HG03280 (cell line): ENCODE results near the gene MICOS13.

Source experiments
- ATAC-seq: cut with Tn5 transposase; IDR thresholded peaks from one replicate; pipeline ENCODE4 v1.9.1; 2021; ENCODE audit warnings: mild to moderate bottlenecking, moderate library complexity; ENCODE audit not compliant: unreplicated experiment

The MICOS13 gene

DNA sequence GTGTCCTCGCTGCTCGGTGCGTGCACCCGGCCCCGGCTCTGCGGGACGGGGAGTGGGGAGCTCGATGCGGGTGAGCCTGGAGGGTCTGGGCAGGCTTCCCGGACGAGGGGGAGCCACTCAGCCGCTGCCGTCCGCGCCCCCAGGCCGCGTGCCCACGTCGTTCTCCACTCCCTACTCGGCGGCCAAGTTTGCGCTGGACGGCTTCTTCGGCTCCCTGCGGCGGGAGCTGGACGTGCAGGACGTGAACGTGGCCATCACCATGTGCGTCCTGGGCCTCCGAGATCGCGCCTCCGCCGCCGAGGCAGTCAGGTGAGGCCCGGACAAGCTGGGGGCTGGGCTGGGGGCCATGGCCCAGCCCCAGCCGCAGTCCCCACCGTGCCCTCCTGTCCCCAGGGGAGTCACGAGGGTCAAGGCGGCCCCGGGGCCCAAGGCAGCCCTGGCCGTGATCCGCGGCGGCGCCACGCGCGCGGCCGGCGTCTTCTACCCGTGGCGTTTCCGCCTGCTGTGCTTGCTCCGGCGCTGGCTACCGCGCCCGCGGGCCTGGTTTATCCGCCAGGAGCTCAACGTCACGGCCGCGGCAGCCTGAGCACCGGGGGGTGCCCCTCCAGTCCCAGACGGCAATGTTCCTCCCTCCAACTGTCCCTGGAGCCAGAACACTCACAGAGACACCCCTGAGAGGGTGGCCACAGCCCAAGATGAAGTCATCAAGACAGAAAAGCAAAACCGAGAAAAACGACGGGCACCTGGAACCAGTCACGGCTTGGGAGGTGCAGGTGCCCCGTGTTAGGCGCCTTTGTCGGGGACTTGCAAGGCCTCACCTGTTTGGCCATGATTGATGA is 7.3 kb upstream of the MICOS13 start:
- ATAC-seq, result no peak

DNA sequence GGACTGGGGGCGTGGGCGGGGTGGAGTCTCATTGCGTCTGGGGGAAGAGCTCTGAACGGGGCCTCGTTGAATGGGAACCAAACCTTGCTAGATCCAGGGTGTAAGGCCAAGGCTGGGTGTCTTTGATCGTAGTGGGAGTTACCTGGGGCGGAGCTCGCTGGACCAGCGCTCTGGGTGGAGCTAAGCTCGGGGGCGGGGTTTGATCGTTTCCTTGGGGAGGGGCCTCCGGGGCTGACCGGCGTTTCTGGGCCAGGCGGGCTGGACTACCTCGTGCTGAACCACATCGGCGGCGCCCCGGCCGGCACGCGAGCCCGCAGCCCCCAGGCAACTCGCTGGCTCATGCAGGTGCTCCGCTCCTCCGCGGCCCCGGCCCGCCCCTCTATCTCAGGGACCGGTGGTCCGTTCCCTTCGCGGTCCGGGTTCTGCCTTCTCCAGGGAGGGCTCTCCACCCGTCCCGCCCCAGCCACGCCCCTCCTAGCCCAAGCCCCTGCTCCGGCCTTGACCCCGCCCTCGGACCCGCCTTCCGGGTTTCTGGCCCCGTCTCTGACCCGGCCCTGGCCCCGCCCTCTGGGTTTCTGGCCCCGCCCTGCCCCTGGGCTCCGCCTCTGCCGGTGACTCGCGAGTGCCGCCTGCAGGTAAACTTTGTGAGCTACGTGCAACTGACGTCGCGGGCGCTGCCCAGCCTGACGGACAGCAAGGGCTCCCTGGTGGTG is 6.5 kb upstream of the MICOS13 start:
- ATAC-seq, result peak; percentile 51

DNA sequence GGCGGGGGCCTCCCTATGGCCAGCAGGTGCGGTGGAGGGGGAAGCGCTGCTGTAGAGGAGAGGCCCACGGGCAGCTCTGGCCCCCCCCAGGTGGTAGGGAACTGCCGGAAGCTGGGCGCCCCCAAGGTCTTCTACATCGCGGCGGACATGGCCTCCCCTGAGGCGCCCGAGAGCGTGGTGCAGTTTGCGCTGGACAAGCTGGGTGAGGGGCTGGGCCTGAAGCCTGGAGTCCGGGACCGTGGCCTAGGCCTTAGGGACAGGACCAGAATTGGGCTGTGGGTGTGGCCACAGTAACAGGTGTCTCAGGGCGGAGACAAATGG is 6.0 kb upstream of the MICOS13 start:
- no peak for ATAC-seq

DNA sequence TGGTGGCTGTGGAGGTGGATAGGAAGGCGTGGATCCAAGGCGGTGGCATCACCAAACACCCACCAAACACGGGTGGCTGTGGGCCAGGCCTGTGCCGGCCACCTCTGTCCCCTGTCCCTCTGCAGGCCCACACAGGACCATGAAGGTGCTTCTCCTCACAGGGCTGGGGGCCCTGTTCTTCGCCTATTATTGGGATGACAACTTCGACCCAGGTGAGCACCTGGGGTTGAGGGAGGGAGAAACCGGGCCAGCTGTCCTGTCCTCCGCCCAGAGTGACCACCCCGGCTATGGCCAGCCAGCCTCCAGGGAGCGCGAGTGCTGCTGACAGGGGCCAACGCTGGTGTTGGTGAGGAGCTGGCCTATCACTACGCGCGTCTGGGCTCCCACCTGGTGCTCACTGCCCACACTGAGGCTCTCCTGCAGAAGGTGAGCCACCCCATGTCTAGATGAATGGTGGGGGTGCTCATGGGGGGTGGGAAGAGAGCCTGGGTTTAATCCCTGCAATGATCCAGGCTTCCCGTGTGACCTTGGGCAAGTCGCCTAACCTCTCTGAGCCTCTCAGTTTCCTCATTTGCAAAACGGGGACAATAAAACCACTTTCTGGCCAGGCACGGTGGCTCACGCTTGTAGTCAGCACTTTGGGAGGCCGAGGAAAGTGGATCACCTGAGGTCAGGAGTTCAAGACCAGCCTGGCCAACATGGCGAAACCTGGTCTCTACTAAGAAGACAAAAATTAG is 4.5 kb upstream of the MICOS13 start:
- ATAC-seq, result no peak

DNA sequence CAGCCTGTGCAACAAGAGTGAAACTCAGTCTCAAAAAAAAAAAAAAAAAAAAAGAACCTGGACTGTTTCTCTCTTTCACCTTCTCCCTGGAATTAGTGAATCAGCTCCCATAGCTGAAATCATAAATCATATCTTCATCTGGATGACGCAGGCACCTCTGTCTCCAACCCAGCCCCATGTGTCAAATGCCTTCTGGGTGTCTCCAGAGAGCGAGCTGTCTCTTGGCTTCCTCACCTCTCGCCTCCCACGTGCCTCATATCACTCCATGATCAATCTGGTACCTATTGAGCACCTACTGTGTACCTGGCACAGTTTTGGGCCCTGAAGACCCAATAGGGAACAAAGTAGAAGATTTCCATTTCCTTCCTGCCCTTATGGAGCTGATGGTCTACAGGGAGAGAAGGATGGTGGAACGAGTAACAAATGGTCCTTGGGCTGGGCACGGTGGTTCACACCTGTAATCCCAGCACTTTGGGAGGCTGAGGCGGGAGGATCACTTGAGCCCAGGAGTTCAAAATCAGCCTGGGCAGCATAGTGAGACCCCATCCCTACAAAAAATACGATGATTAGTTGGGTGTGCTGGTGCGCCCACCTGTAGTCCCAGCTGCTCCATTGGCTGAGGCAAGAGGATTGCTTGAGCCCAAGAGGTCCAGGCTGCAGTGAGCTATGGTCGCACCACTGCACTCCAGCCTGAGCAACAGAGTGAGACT is 3.0 kb upstream of the MICOS13 start:
- ATAC-seq, result no peak

DNA sequence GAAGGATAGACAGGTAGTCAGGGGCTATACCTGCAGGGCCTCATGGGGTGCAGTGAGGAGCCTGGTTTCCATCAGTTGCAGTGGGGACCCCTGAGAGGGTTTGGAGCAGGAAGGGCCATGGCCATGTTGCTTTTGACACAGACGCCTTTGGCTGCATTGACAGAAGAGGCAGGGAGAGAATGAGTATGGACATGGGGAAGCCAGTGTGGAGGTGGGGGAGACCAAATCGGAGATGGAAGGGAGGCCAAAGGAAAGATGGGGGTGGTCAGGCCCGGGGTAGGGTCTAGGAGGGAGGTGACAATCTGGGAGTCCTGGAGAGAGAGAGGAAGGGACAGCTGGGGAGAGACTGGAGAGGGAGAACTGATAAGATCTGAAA is 1.8 kb upstream of the MICOS13 start:
- no peak for ATAC-seq

DNA sequence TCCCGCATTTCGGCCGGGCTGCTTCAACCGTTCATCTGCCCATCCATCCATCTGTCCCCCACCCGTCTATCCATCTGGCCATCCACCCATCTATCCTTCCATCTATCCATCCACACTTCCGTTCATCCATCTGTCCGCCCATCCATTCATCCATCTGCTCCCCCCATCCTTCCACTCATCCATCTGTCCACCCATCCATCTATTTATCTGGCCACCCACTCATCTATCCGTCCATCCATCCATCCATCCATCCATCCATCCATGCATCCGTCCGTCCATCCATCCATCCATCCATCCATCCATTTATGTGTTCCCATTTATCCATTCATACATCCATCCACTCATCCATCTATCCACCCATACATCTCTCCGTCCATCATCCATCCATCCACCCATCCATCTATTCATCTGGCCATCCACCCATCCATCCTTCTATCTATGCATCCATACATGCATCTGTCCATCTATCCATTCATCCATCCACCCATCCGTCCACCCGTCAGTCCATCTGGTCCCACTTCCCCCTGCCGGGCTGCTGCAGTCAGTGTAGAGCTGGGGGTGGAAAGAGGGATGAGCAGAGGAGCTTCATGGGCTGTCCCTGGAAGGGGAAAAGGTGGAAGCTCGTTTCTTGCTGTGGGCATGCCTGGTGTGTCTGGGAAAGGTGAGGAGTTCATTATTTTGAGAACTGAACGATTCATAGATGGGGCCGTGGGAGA is 1.2 kb upstream of the MICOS13 start:
- ATAC-seq, result no peak

DNA sequence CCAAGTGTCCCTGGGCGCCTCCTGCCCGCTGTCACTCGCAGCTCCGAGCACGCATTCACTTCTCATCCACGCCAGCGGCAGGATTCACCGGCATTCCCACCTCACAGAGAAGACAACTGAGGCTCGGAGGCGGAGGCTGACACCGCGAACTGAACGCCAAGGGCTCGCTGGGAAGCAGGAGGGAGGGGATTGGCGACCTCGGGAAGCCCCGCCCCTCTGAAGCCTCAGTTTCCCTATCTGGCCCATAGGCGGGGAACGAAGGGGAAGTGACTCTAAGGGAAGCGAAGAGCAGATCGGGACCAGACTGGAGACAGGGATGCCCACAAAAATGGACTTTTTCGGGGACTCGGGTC is 256 bp downstream of the MICOS13 start:
- ATAC-seq, result no peak

DNA sequence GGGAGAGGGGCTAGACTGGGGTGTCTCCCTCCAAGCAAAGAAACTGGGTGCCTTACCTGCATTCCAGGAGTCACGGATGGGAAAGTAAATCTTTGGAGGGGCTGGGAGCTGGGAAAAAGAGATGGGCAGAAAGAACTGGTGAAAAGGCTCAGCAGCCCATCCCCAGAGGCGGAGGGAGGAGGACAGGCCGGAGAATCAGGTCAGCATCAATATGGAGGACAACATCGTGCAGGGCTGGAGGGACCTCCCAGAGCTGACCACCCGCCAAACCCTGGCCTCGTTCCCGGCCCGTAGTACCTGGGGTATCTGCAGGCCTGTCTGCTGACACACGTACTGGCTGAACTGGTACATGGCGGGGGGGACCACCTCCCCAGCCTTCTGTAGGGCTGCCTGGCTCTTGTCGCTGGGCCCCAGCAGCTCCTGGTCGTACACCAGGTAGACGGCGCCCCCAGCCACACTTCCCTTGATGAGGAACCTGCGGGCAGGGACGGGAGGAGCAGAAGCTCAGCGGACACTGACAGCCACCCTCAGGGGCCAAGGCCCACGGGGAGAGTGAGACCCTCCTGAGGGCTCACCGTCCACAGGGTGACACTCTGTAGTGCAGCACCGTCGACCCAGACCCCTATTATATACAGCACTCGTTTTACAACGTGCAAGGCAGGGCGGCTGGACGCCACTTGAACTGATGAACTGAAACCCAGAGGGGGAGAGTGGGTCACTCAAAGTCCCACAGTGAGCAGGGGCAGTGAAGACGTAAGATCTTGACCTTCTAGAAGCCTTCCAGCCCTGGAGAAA is 830 bp downstream of the MICOS13 start:
- ATAC-seq, result no peak

DNA sequence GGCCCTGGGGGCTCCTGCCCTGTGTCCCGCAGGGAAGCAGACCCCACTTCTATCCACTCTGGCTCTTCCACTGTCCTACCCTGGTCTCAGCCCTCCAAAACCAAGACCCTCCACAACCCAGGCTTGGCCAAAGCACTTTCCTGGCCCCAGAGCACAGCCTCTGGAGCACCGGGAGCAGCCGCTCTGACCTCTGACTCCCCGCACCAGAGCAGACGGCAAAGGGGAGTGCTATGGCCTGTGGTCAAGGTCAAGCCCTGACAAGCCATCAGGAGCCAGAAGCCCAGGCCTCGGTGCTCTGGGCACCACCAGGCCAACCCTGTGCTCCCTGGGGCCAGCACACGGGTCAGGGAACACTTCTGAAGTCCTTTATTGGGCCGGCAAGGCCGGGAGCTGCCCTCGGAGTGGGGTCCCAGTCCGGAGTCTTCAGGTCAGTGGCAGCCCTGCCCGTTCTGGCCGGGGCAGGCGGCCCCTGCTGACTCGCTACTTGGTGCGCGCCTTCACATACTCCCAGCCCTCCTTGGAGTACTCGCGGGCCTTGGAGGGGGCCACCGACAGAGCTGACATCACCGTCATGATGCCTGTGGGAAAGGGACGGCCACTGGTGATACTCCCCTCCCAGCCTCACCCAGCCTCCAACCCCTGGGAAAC is 2.1 kb downstream of the MICOS13 start:
- no peak for ATAC-seq

DNA sequence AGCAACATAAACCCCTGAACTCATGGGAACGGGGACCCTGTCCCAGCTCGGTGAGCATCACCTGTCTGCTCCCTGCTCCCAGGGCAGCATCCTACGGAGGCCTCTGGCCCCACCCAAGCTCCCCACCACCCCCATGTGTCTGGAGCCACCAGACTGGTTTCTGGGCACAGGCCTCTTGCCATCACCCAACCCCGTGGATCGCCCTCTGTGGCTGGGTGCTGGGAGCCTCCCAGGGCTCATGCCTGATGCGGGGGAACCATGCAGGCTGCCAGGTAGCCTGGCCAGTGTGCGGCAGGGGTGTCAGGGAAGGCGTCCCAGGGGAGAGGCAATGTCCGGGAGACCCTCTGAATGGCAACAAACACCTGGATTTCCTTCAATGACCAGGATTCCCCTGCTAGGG is 2.7 kb downstream of the MICOS13 start:
- no peak for ATAC-seq

DNA sequence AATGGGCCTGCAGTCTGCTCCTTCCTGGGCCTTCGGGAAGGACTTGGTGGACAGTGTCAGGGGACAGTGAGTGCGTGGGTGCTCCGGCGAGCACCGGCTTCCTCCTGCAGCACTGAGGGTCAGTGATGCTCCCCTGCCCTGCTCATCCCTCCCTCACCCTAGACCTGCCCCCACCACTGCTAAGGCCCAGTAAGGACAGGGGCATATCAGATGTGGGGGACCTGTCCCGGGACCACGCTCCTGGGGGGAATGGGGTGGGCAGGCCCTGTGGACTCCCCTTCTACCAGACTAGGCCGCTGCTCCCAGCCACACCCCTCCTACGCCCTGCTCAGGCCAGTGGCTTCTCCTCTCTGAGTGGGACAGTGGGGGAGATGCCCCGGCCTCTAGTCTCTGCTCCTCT is 3.2 kb downstream of the MICOS13 start:
- no peak for ATAC-seq

DNA sequence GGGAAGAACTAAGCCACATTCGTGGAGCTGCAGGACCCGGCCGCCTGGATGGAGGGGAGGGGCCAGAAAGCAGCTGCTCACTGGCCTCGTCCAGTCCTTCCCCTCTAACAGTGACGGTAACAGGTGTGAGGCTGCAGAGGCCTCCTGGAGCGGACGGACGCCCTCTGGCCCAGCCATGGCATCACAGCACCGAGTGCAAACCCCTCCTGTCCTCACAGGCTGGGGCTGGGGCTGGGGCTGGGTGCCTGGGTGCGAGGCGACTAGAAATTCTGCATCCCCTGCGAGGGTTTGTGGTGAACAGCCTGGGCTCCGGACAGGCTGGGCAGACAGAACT is 3.6 kb downstream of the MICOS13 start:
- no peak for ATAC-seq

DNA sequence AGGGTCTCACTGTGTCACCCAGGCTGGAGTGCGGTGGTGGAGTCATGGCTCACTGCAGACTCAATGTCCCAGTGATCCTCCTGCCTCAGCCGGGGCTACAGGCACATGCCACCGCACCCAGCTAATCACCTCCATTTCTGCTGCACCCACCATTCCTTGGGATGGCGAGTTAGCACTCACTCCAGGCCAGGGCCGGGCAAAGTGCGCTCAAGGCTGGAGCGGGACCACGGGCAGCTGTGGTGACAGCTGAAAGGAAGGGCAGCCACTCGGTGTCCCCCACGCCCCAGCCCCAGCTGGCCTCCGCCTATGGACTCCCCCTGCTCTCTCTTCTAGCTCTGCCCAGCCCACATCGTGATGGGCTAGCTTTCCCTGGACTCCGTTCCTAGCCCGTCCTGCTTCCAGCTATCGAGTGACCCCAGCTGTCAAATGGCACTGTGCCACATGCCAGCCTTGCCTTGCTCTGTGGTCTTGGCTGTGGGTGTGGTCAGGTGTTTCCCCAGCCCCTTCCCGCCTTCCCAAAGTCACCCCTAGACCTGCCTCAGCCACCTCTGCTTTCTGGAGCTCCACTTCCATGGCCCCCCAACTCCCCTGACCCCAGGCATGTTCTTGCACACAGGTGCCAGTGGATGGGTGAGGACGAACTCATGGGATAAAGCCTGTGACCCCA is 4.1 kb downstream of the MICOS13 start:
- ATAC-seq, result no peak

DNA sequence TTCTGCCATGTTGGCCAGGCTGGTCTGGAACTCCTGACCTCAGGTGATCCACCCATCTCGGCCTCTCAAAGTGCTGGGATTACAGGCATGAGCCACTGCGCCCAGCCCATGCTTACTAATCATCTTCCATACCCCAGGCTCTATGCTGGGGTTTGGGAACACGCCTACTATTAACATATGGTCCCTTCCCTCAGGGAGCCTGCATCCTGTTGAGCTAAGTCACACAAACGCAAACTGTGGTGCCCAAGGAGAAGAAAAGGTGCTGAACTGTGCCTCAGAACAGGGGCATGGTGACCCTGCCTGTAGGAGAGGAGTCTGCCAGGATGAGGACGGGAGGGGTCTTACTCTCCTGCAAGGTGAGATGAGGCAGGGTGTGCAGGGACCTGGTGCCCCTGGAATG is 5.6 kb downstream of the MICOS13 start:
- no peak for ATAC-seq

DNA sequence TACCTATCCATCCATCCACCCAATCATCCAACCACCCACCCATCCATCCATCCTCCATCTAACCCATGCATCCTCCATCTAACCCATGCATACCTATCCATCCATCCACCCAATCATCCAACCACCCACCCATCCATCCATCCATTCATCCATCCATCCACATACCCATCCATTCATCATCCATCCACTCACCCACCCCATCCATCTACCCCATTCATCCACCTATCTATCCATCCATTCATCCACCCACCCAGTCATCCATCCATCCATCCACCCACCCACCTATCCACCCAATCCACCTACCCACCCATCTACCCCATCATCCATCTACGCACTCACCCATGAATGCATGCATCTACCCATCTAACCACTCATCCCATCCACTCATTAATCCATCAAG is 6.6 kb downstream of the MICOS13 start:
- ATAC-seq, result no peak

DNA sequence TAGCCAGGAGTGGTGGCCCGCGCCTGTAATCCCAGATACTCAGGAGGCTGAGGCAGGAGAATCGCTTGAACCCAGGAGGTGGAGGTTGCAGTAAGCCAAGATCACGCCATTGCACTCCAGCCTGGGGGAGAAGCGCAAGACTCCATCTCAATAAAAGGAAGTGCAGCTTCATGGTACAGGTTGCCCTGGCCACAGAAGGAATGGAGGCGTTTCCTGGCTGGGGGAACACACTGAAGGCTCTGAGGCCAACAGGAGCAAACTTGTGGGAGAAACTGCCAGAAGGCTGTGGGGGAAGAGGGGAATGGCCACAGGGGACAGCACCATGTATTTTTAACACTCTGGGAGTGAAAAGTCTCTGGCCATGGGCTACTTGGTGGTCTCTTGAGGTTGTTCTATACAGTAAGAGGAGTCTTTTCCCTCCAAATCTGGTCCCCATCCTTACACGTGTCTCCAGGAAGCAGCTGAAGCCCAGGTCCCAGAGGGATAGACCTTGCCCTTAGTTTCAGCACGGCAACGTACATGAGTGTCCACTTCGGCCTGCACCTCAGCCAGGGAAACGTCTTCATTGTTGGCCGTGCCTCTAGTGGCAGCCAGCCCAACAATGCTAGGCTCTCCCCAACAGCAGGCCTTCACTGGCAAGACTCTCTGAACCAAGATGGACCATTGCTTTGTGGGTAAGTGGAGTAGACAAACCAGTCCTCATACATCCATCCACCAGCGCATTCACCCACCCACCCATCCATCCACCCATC is 7.4 kb downstream of the MICOS13 start:
- no peak for ATAC-seq

DNA sequence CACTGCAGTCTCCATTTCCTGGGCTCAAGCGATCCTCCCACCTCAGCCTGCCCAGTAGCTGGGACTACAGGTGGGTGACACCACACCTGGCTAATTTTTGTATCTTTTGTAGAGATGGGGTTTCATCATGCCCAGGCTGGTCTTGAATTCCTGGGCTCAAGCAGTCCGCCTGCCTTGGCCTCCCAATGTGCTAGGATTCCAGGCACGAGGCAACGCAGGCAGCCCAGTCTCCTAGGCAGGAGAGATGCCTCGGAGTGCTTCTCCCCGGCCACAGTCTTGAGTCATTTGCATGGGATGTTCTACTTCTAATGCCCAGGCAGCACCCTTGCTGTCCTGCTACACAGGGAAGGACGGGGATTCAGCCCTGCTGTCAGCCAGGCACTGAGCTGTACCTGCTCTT is 8.7 kb downstream of the MICOS13 start:
- ATAC-seq, result no peak
